H1 (cell line): ENCODE data around the gene ASPRV1. TPM values are rescaled to one million over a fixed set of nuclear protein-coding genes. Genes with fewer than 3 reads are reported as not detected.

Experiments
- CREB1 ChIP-seq: IDR thresholded peaks from 2 replicates; pipeline ENCODE4 v1.6.1; 2012; ENCODE audit warnings: inconsistent platforms
- MAFK ChIP-seq: IDR thresholded peaks from 2 replicates; pipeline ENCODE4 v1.6.1; 2012; ENCODE audit warnings: low read depth, mild to moderate bottlenecking, improper control_type of control experiment, low read length
- RBBP5 ChIP-seq: IDR thresholded peaks from 2 replicates; pipeline ENCODE4 v1.7.1; 2012; ENCODE audit warnings: low read depth, mild to moderate bottlenecking, inconsistent platforms, low read length, moderate library complexity, borderline replicate concordance
- polyA plus RNA-seq, 7 experiments: library from polyadenylated mRNA; depleted of rRNA in 3 of 7; stranded (reverse) in 5 of 7; unstranded in 2 of 7; fragments of >200 nt in 5 of 7; fragments of 200-250 nt in 2 of 7; gene quantifications; 1 replicate in 5 of 7; 2 replicates in 1 of 7; 4 replicates in 1 of 7; pipeline versions ENCODE4 v1.2.1 to v1.2.3, GENCODE V29; 2011 to 2013; ENCODE audit warnings: missing spikeins in 2 of 7, mixed read lengths in 2 of 7
- total RNA-seq: library from RNA; stranded (reverse); fragmentation: NEBNext Ultra II Directional; extraction: Animal tissue kit (Norgen Biotek cat#: 25700); gene quantifications from 2 replicates; pipeline ENCODE4 v1.2.1, GENCODE V29; 2021
- TF ChIP-seq, protein P1 (sequence below): IDR thresholded peaks from 2 replicates; pipeline ENCODE4 v1.6.1; 2012; ENCODE audit warnings: inconsistent platforms

Gene ASPRV1
- total and polyA plus RNA-seq, 2 of the 8 experiments (the other 6 are each of a cell fraction or from before 2014, with no cell fraction given): 0.59 to 0.95 TPM

DNA sequence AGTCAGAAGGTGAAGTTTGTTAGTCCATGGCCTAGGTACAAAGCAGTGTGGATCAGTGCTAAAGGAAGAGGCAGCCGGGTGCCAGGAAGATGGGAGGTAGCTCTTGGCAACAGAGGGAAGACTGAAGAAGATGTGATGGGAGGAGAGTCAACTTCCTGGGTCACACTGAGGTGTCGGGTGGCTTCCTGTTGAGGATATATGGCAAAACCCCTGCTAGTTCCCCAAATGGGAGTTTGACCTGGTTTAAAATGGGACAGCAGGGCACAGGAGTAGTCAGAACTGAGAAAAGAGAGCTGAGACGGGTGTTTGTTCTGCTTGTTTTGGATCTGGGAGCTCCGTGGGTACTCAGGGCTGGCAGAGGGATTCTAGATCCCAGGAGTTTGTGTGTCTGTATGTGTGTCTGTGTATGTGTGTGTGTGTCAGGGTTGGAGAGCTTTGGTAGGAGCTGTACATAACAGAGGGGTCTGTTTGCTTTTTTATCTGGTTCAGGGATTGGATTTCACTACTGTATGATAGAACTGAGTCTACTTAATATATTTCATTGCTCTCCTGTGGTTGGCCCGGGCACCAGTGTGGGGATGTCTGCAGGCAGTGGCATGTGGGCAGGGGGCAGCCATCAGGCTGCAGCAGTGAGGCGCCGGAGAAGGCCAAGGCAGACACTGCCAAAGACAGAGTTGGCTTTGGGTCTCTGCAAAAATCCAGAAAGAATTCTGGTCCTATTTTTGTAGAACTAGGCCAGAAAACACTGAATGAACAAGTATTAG lies 29.4 kb downstream of the ASPRV1 start (continued):
- TF ChIP-seq, protein P1, sequence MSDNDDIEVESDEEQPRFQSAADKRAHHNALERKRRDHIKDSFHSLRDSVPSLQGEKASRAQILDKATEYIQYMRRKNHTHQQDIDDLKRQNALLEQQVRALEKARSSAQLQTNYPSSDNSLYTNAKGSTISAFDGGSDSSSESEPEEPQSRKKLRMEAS: no peak
- TF ChIP-seq CREB1 (no peak), RBBP5 (no peak), MAFK (no peak)
- TF ChIP-seq, all 59 proteins: peak for 0
